H9 (cell line): ENCODE data around the gene MTA3. TPM values are rescaled to one million over a fixed set of nuclear protein-coding genes. Genes with fewer than 3 reads are reported as not detected.

Source experiments
- DNase-seq: peaks from one replicate; pipeline ENCODE4 v3.0.0-alpha.2; 2017
- H2AFZ ChIP-seq: one replicate; pipeline ENCODE4 v1.6.1; 2013; ENCODE audit warnings: mild to moderate bottlenecking, low read length, control low read depth, moderate library complexity
- H2AK5ac ChIP-seq: 2 replicates; pipeline ENCODE4 v1.6.1; 2013; ENCODE audit warnings: low read length, control low read depth, mixed read lengths; ENCODE audit not compliant: insufficient read length
- H2BK120ac ChIP-seq: one replicate; pipeline ENCODE4 v1.6.1; 2013; ENCODE audit warnings: low read depth, mild to moderate bottlenecking, low read length, control low read depth, inconsistent platforms; ENCODE audit not compliant: poor library complexity, severe bottlenecking
- H2BK12ac ChIP-seq: 2 replicates; pipeline ENCODE4 v1.6.1; 2013; ENCODE audit warnings: low read length, control low read depth, mixed read lengths, low read depth; ENCODE audit not compliant: insufficient read length
- H2BK15ac ChIP-seq: 2 replicates; pipeline ENCODE4 v1.6.1; 2013; ENCODE audit warnings: low read depth, low read length, control low read depth
- H2BK20ac ChIP-seq: one replicate; pipeline ENCODE4 v1.6.1; 2013; ENCODE audit warnings: low read depth, mild to moderate bottlenecking, low read length, control low read depth, inconsistent platforms; ENCODE audit not compliant: poor library complexity, severe bottlenecking
- H2BK5ac ChIP-seq: 2 replicates; pipeline ENCODE4 v1.6.1; 2013; ENCODE audit warnings: low read length, control low read depth, mixed read lengths; ENCODE audit not compliant: insufficient read length
- H3K14ac ChIP-seq: 2 replicates; pipeline ENCODE4 v1.6.1; 2013; ENCODE audit warnings: low read length, control low read depth; ENCODE audit not compliant: insufficient read depth
- H3K18ac ChIP-seq: 2 replicates; pipeline ENCODE4 v1.6.1; 2013; ENCODE audit warnings: low read depth, mild to moderate bottlenecking, mixed read lengths, low read length, control low read depth; ENCODE audit not compliant: insufficient read length
- H3K23ac ChIP-seq: 2 replicates; pipeline ENCODE4 v1.6.1; 2013; ENCODE audit warnings: low read length, control low read depth, mixed read lengths, low read depth; ENCODE audit not compliant: insufficient read length
- H3K23me2 ChIP-seq: 2 replicates; pipeline ENCODE4 v1.6.1; 2013; ENCODE audit warnings: low read depth, mild to moderate bottlenecking, mixed read lengths, low read length, control low read depth; ENCODE audit not compliant: insufficient read length, poor library complexity, severe bottlenecking
- H3K27ac ChIP-seq: 2 replicates; pipeline ENCODE4 v1.5.1; 2013; ENCODE audit warnings: low read length, control low read depth, mixed read lengths, low read depth; ENCODE audit not compliant: insufficient read length
- H3K27me3 ChIP-seq: 2 replicates; pipeline ENCODE4 v1.6.1; 2013; ENCODE audit warnings: low read length, control low read depth, inconsistent platforms; ENCODE audit not compliant: insufficient read depth
- H3K4ac ChIP-seq: 2 replicates; pipeline ENCODE4 v1.6.1; 2013; ENCODE audit warnings: low read depth, mild to moderate bottlenecking, control low read depth, inconsistent platforms, low read length, moderate library complexity
- H3K4me1 ChIP-seq: 2 replicates; pipeline ENCODE4 v1.6.1; 2013; ENCODE audit warnings: low read length, control low read depth, inconsistent platforms; ENCODE audit not compliant: insufficient read depth
- H3K4me2 ChIP-seq: 2 replicates; pipeline ENCODE4 v1.6.1; 2013; ENCODE audit warnings: low read length, control low read depth, mixed read lengths; ENCODE audit not compliant: insufficient read length, insufficient read depth
- H3K56ac ChIP-seq: 2 replicates; pipeline ENCODE4 v1.6.1; 2013; ENCODE audit warnings: low read depth, mild to moderate bottlenecking, mixed read lengths, low read length, control low read depth; ENCODE audit not compliant: insufficient read length
- H3K79me1 ChIP-seq: 2 replicates; pipeline ENCODE4 v1.6.1; 2013; ENCODE audit warnings: low read depth, mild to moderate bottlenecking, moderate library complexity, low read length, control low read depth, inconsistent platforms; ENCODE audit not compliant: insufficient read depth, poor library complexity, severe bottlenecking
- H3K79me2 ChIP-seq: 2 replicates; pipeline ENCODE4 v1.6.1; 2013; ENCODE audit warnings: low read length, control low read depth, inconsistent platforms; ENCODE audit not compliant: insufficient read depth
- H3K9ac ChIP-seq: 2 replicates; pipeline ENCODE4 v1.6.1; 2013; ENCODE audit warnings: low read length, control low read depth, mixed read lengths; ENCODE audit not compliant: insufficient read length; ENCODE audit errors: extremely low read depth
- H3K9me3 ChIP-seq: one replicate; pipeline ENCODE4 v1.6.1; 2013; ENCODE audit warnings: low read depth, low read length, inconsistent platforms; ENCODE audit not compliant: control insufficient read depth
- H3T11ph ChIP-seq: one replicate; pipeline ENCODE4 v1.6.1; 2013; ENCODE audit warnings: mild to moderate bottlenecking, low read length, control low read depth, inconsistent platforms
- H4K20me1 ChIP-seq: one replicate; pipeline ENCODE4 v1.6.1; 2013; ENCODE audit not compliant: control insufficient read depth, insufficient read length, insufficient read depth
- H4K5ac ChIP-seq: 2 replicates; pipeline ENCODE4 v1.6.1; 2013; ENCODE audit warnings: low read depth, mild to moderate bottlenecking, mixed read lengths, low read length, control low read depth; ENCODE audit not compliant: insufficient read length
- H4K8ac ChIP-seq: replicated peaks from 2 replicates; pipeline ENCODE4 v1.6.1; 2013; ENCODE audit warnings: low read length, control low read depth, mixed read lengths, low read depth; ENCODE audit not compliant: insufficient read length
- H4K91ac ChIP-seq: 2 replicates; pipeline ENCODE4 v1.6.1; 2013; ENCODE audit warnings: low read depth, mild to moderate bottlenecking, moderate library complexity, mixed read lengths, low read length, control low read depth; ENCODE audit not compliant: insufficient read length
- H3K27ac Mint-ChIP-seq, 3 experiments: 2 replicates in 2 of 3; 3 replicates in 1 of 3; pipeline ENCODE4 v1.8.0; 2020 to 2021; ENCODE audit warnings: mixed read lengths in 3 of 3, mild to moderate bottlenecking in 1 of 3, moderate library complexity in 1 of 3
- H3K27me3 Mint-ChIP-seq: 2 replicates; pipeline ENCODE4 v1.8.0; 2021; ENCODE audit warnings: low read depth, mild to moderate bottlenecking, moderate library complexity, mixed read lengths
- H3K36me3 Mint-ChIP-seq, 3 experiments: 2 replicates in 2 of 3; 3 replicates in 1 of 3; pipeline ENCODE4 v1.8.0; 2020 to 2021; ENCODE audit warnings: low read depth in 3 of 3, mixed read lengths in 3 of 3; ENCODE audit not compliant: insufficient read depth in 1 of 3
- H3K4me1 Mint-ChIP-seq, 2 experiments: 2 replicates each; pipeline ENCODE4 v1.8.0; 2020; ENCODE audit warnings: mixed read lengths in 2 of 2
- H3K4me3 Mint-ChIP-seq, 2 experiments: 2 replicates in 1 of 2; 3 replicates in 1 of 2; pipeline ENCODE4 v1.8.0; 2020 to 2021; ENCODE audit warnings: mild to moderate bottlenecking in 2 of 2, mixed read lengths in 2 of 2, moderate library complexity in 1 of 2
- H3K9me3 Mint-ChIP-seq, 2 experiments: 2 replicates in 1 of 2; 3 replicates in 1 of 2; pipeline ENCODE4 v1.8.0; 2020; ENCODE audit warnings: mild to moderate bottlenecking in 2 of 2, mixed read lengths in 2 of 2, moderate library complexity in 1 of 2
- CTCF ChIP-seq: fragments of 200-600 bp; sonication (generic); conservative IDR thresholded peaks from 3 replicates; pipeline ENCODE4 v1.8.0; 2021; ENCODE audit warnings: antibody characterized with exemption, mild to moderate bottlenecking
- WGBS: extraction: QIAGEN DNeasy Blood & Tissue Kit; methylation state at CpG from one replicate; pipeline ENCODE4 v1.1.7; 2013; ENCODE audit warnings: missing lambda C conversion rate, low lambda C conversion rate, mixed read lengths; ENCODE audit not compliant: insufficient read length; ENCODE audit errors: extremely low coverage; 5-methylcytosine and 5-hydroxymethylcytosine counted together
- total RNA-seq: library from RNA; stranded (reverse); gene quantifications from 2 replicates; pipeline ENCODE4 v1.2.1, GENCODE V29; 2021

Gene MTA3
- total RNA-seq, 1 experiment from 2014 or later, result 253 TPM

GRCh38 chr2:42775186-42775585 lies 206.8 kb downstream of the MTA3 start:
- no peak overlapping the region for H4K8ac ChIP-seq
- peaks cover 7% of the 10 kb centered on the region; the same call in 1 of the 2 replicates for H3K4me1 ChIP-seq
- H3K79me2 ChIP-seq, result no peaks in the 10 kb centered on the region
- Mint-ChIP-seq H3K4me3 (no peak overlapping the region), H3K4me1 (peaks cover 17 to 27% of the 10 kb centered on the region in 2 experiments), H3K9me3 (peaks cover 33 to 35% of the 10 kb centered on the region in 2 experiments), H3K27ac (0 out of 7 replicates have a peak overlapping the region, but pooled peaks of 1 of the 3 experiments have one; percentile 16), H3K36me3 (peaks cover 9 to 33% (median 23%) of the 10 kb centered on the region in 3 experiments), H3K27me3 (no peaks in the 10 kb centered on the region)
- no peak overlapping the region for H3T11ph ChIP-seq
- no peaks in the 10 kb centered on the region for H3K23me2 ChIP-seq
- no peak overlapping the region for H3K9ac ChIP-seq
- H3K27ac ChIP-seq, result no peak overlapping the region
- no peak overlapping the region for H4K91ac ChIP-seq
- TF ChIP-seq CTCF, result no peak
- H4K5ac ChIP-seq, result no peak overlapping the region
- no peak overlapping the region for H3K4ac ChIP-seq
- H3K4me2 ChIP-seq, result no peak overlapping the region
- H2AFZ ChIP-seq, result no peak overlapping the region
- no peak overlapping the region for H2BK15ac ChIP-seq
- no peak overlapping the region for H3K18ac ChIP-seq
- H4K20me1 ChIP-seq, result no peaks in the 10 kb centered on the region
- no peaks in the 10 kb centered on the region for H3K79me1 ChIP-seq
- H2AK5ac ChIP-seq, result no peak overlapping the region
- H2BK12ac ChIP-seq, result no peak overlapping the region
- no peak overlapping the region for H2BK120ac ChIP-seq
- H3K56ac ChIP-seq, result no peak overlapping the region
- H2BK5ac ChIP-seq, result no peak overlapping the region
- peaks cover 7% of the 10 kb centered on the region for H3K9me3 ChIP-seq
- no peak overlapping the region for H3K23ac ChIP-seq
- H2BK20ac ChIP-seq, result no peak overlapping the region
- no CpG with 5 or more reads among the region's 2 CpGs for WGBS
- no peak overlapping the region for H3K14ac ChIP-seq
- H3K27me3 ChIP-seq, result no peaks in the 10 kb centered on the region
- no peak for DNase-seq
